ENCODE results near the gene SIM1. TPM values are rescaled to one million over a fixed set of nuclear protein-coding genes. Genes with fewer than 3 reads are reported as not detected.

Gene SIM1
- total and polyA plus RNA-seq, 2 of the 8 experiments (the other 6 are each of a cell fraction or from before 2014, with no cell fraction given), result 0.02 to 0.39 TPM

GRCh38 chr6:100372326-100373091, 92.2 kb downstream of the SIM1 start (continued):
- TF ChIP-seq CHD7 (IDR thresholded peaks at IDR 0.05; ENCODE audit: insufficient replicate concordance, low read length) (no peak), SP4 (IDR thresholded peaks at IDR 0.05; ENCODE audit: low read length) (no peak), HDAC6 (IDR thresholded peaks at IDR 0.05; ENCODE audit: low read depth, low read length) (no peak), CBX5 (IDR thresholded peaks at IDR 0.05; ENCODE audit: low read depth, low read length) (no peak), USF2 (IDR thresholded peaks at IDR 0.05; ENCODE audit: low read length) (no peak), POU5F1 (IDR thresholded peaks at IDR 0.05; ENCODE audit: low read depth, low read length) (no peak), E2F6 (IDR thresholded peaks at IDR 0.05) (no peak), YY1 (IDR thresholded peaks at IDR 0.05; ENCODE audit: low read depth, low read length) (no peak), CBX8 (IDR thresholded peaks at IDR 0.05; ENCODE audit: borderline replicate concordance, low read depth, low read length) (no peak)
